ENCODE measurements around the gene PDK1.

The PDK1 gene

DNA sequence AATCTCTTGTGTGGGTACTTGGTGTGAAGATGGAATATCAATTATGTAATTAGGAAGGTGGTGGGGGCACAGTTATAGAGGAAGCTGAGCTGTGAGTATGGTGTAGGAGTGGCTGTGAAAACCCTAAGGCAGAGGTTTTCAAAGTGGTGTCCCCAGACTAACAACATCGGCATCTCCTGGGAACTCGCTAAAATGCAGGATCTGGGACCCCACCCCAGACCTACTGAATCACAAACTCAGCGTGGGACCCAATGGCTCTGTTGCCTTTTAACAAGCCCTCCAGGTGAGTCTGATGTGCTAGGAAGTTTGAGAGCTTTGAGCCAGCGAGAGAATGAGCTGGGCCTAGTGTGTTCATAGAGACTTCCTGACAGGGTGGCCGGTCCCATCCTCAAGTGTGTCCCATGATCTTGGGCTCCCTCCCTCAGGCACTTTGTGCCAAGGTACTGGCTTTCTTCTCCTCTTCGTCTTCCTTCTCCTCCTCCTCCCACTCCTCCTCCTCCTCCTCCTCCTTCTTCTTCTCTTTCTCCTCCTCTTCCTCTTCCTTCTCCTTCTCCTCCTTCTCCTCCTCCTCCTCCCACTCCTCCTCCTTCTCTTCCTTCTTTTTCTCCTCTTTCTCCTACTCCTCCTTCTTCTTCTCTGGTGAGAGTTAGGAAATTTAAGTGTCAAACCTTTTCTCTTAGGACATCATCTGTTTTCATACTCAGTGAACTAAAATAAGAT is 86.6 kb downstream of the PDK1 start:
- Histone ChIP-seq H3K4me3 (ENCODE audit: control insufficient read depth in 1 of 7, extremely low read depth in 1 of 7, insufficient read depth in 4 of 7, low read depth in 2 of 7, low read length in 6 of 7) (no peak overlapping the region), H3K36me3 (ENCODE audit: control insufficient read depth in 4 of 4, insufficient read depth in 4 of 4, low read length in 3 of 4) (no peaks in the 10 kb centered on the region), H3K27ac (ENCODE audit: insufficient read depth in 1 of 2, low read depth in 1 of 2, low read length in 2 of 2, poor library complexity in 1 of 2, severe bottlenecking in 2 of 2) (no peak overlapping the region), H3K4me1 (ENCODE audit: control extremely low read depth in 1 of 4, control insufficient read depth in 4 of 4, insufficient read depth in 4 of 4, low read length in 3 of 4) (peaks cover 9 to 17% (median 15%) of the 10 kb centered on the region in 4 experiments), H3K27me3 (replicated peaks in 2 of 5; ENCODE audit: control insufficient read depth in 4 of 5, insufficient read depth in 5 of 5, low read length in 4 of 5) (peaks cover 0 to 24% (median 3%) of the 10 kb centered on the region in 5 experiments), H3K9me3 (ENCODE audit: control extremely low read depth in 1 of 5, control insufficient read depth in 4 of 5, insufficient read depth in 2 of 5, low read depth in 1 of 5, low read length in 4 of 5) (no peaks in the 10 kb centered on the region)
- 60% methylated on average over 5 of the region's 6 CpGs for WGBS (ENCODE audit: insufficient coverage)
- CTCF ChIA-PET = no interaction called here
- POLR2A ChIA-PET = no interaction called here
- DNase-seq = no peak

GRCh38 chr2:172643142-172643541 is 87.3 kb downstream of the PDK1 start:
- H3K4me3 ChIP-seq (ENCODE audit: control insufficient read depth in 1 of 7, extremely low read depth in 1 of 7, insufficient read depth in 4 of 7, low read depth in 2 of 7, low read length in 6 of 7) = no peak overlapping the region
- H3K27me3 ChIP-seq (replicated peaks in 2 of 5; ENCODE audit: control insufficient read depth in 4 of 5, insufficient read depth in 5 of 5, low read length in 4 of 5) = peaks cover 0 to 22% (median 3%) of the 10 kb centered on the region in 5 experiments
- POLR2A ChIA-PET = no interaction called here
- H3K4me1 ChIP-seq (ENCODE audit: control extremely low read depth in 1 of 4, control insufficient read depth in 4 of 4, insufficient read depth in 4 of 4, low read length in 3 of 4) = peaks cover 9 to 17% (median 15%) of the 10 kb centered on the region in 4 experiments
- 95% methylated on average over 4 of the region's 6 CpGs for WGBS (ENCODE audit: insufficient coverage)
- H3K9me3 ChIP-seq (ENCODE audit: control extremely low read depth in 1 of 5, control insufficient read depth in 4 of 5, insufficient read depth in 2 of 5, low read depth in 1 of 5, low read length in 4 of 5) = peaks cover 0 to 4% (median 0%) of the 10 kb centered on the region in 5 experiments
- no peak for DNase-seq
- H3K27ac ChIP-seq (ENCODE audit: insufficient read depth in 1 of 2, low read depth in 1 of 2, low read length in 2 of 2, poor library complexity in 1 of 2, severe bottlenecking in 2 of 2) = no peak overlapping the region
- CTCF ChIA-PET = no interaction called here
- no peaks in the 10 kb centered on the region for H3K36me3 ChIP-seq (ENCODE audit: control insufficient read depth in 4 of 4, insufficient read depth in 4 of 4, low read length in 3 of 4)

DNA sequence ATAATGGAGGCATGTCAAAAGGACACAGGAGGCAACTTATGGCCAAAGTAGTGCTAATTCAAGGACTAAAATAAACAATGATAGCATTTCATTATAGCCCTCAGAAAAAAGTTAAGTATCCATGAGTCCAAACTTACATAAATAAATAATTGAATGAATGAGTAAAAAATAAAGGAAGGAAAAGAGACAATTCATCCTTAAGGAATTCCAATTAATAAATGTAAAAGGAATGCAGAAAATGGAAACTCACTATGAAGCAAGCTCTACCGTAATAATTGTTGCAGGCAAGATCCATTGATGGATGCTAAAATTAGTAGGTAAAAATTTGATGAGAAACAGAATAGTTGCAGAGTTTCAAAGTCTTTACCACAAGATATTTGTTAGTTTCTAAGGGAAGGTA is 91.5 kb downstream of the PDK1 start:
- Histone ChIP-seq H3K27me3 (replicated peaks in 2 of 5; ENCODE audit: control insufficient read depth in 4 of 5, insufficient read depth in 5 of 5, low read length in 4 of 5) (peaks cover 0 to 18% (median 3%) of the 10 kb centered on the region in 5 experiments), H3K9me3 (ENCODE audit: control extremely low read depth in 1 of 5, control insufficient read depth in 4 of 5, insufficient read depth in 2 of 5, low read depth in 1 of 5, low read length in 4 of 5) (peaks cover 0 to 6% (median 0%) of the 10 kb centered on the region in 5 experiments), H3K36me3 (ENCODE audit: control insufficient read depth in 4 of 4, insufficient read depth in 4 of 4, low read length in 3 of 4) (no peaks in the 10 kb centered on the region), H3K4me1 (ENCODE audit: control extremely low read depth in 1 of 4, control insufficient read depth in 4 of 4, insufficient read depth in 4 of 4, low read length in 3 of 4) (no peaks in the 10 kb centered on the region), H3K4me3 (ENCODE audit: control insufficient read depth in 1 of 7, extremely low read depth in 1 of 7, insufficient read depth in 4 of 7, low read depth in 2 of 7, low read length in 6 of 7) (no peak overlapping the region), H3K27ac (ENCODE audit: insufficient read depth in 1 of 2, low read depth in 1 of 2, low read length in 2 of 2, poor library complexity in 1 of 2, severe bottlenecking in 2 of 2) (no peak overlapping the region)
- ChIA-PET CTCF (no interaction called here), POLR2A (no interaction called here)
- no CpG with 5 or more reads among the region's 1 CpG for WGBS (ENCODE audit: insufficient coverage)
- DNase-seq = no peak

DNA sequence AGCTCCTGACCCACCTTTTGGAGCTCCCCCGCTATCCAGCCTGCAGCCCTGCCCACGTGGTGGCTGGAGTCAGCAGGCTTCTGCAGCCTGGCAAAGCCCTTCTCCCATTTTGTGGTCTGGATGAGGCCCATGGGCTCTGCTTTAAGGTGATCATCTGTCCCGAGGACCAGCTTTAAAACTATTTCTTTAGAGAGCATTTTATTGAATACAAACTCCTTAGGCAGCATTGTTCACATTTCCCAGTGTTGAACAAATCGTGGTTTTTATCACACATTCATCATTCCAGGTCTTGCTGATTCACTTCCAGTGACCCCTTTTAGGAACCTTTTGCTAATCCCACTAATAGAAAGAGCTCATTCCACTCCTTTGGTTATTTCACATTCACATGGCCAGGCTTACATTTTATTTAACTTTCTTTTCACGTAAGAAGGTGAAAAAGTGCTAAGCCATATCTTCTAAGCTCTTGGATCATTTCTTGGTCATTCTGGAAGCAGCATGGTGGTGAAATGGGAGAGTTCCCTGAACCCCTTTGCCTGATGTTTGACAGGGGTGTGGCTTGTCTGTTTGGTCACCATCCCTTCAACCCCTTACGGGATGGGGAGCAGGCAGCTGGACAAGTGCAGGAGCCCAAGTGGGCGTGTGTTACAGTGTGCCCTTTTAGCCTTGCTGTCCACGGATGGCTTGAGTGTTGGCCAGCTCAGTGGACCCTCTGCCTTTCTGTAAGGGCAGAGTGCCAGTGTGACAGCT is 99.4 kb downstream of the PDK1 start:
- ChIA-PET CTCF (no interaction called here), POLR2A (no interaction called here)
- H3K4me1 ChIP-seq (ENCODE audit: control extremely low read depth in 1 of 4, control insufficient read depth in 4 of 4, insufficient read depth in 4 of 4, low read length in 3 of 4) = no peaks in the 10 kb centered on the region
- peaks cover 0 to 14% (median 0%) of the 10 kb centered on the region in 5 experiments for H3K27me3 ChIP-seq (replicated peaks in 2 of 5; ENCODE audit: control insufficient read depth in 4 of 5, insufficient read depth in 5 of 5, low read length in 4 of 5)
- peaks cover 0 to 19% (median 9%) of the 10 kb centered on the region in 5 experiments for H3K9me3 ChIP-seq (ENCODE audit: control extremely low read depth in 1 of 5, control insufficient read depth in 4 of 5, insufficient read depth in 2 of 5, low read depth in 1 of 5, low read length in 4 of 5)
- DNase-seq = no peak
- no peak overlapping the region for H3K27ac ChIP-seq (ENCODE audit: insufficient read depth in 1 of 2, low read depth in 1 of 2, low read length in 2 of 2, poor library complexity in 1 of 2, severe bottlenecking in 2 of 2)
- 73% methylated on average over 7 of the region's 8 CpGs for WGBS (ENCODE audit: insufficient coverage)
- H3K4me3 ChIP-seq (ENCODE audit: control insufficient read depth in 1 of 7, extremely low read depth in 1 of 7, insufficient read depth in 4 of 7, low read depth in 2 of 7, low read length in 6 of 7) = no peak overlapping the region
- no peaks in the 10 kb centered on the region for H3K36me3 ChIP-seq (ENCODE audit: control insufficient read depth in 4 of 4, insufficient read depth in 4 of 4, low read length in 3 of 4)

GRCh38 chr2:172655838-172656573 is 100.1 kb downstream of the PDK1 start:
- no CpG with 5 or more reads among the region's 5 CpGs for WGBS (ENCODE audit: insufficient coverage)
- Histone ChIP-seq H3K27ac (ENCODE audit: insufficient read depth in 1 of 2, low read depth in 1 of 2, low read length in 2 of 2, poor library complexity in 1 of 2, severe bottlenecking in 2 of 2) (no peak overlapping the region), H3K9me3 (ENCODE audit: control extremely low read depth in 1 of 5, control insufficient read depth in 4 of 5, insufficient read depth in 2 of 5, low read depth in 1 of 5, low read length in 4 of 5) (peaks cover 0 to 21% (median 12%) of the 10 kb centered on the region in 5 experiments), H3K4me3 (ENCODE audit: control insufficient read depth in 1 of 7, extremely low read depth in 1 of 7, insufficient read depth in 4 of 7, low read depth in 2 of 7, low read length in 6 of 7) (no peak overlapping the region), H3K4me1 (ENCODE audit: control extremely low read depth in 1 of 4, control insufficient read depth in 4 of 4, insufficient read depth in 4 of 4, low read length in 3 of 4) (no peaks in the 10 kb centered on the region), H3K27me3 (replicated peaks in 2 of 5; ENCODE audit: control insufficient read depth in 4 of 5, insufficient read depth in 5 of 5, low read length in 4 of 5) (peaks cover 0 to 14% (median 0%) of the 10 kb centered on the region in 5 experiments), H3K36me3 (ENCODE audit: control insufficient read depth in 4 of 4, insufficient read depth in 4 of 4, low read length in 3 of 4) (no peaks in the 10 kb centered on the region)
- POLR2A ChIA-PET = no interaction called here
- no peak for DNase-seq
- CTCF ChIA-PET = no interaction called here
